CD14-positive monocyte (primary cell): ENCODE data around the gene CCNL2. TPM values are rescaled to one million over a fixed set of nuclear protein-coding genes. Genes with fewer than 3 reads are reported as not detected.

Source experiments
- DNase-seq, 3 donors: peaks; one replicate each; pipeline ENCODE4 v3.0.0-alpha.2; 2011 to 2022
- H2AFZ ChIP-seq: 2 replicates; pipeline ENCODE4 v1.6.0; 2012; ENCODE audit warnings: mild to moderate bottlenecking, low read depth, low read length, inconsistent platforms; ENCODE audit not compliant: insufficient read depth, poor library complexity, severe bottlenecking
- H3K27ac ChIP-seq, 2 donors: 1 replicate in 1 of 2; 2 replicates in 1 of 2; pipeline ENCODE4 v1.5.1; 2012 to 2013; ENCODE audit warnings: low read length in 2 of 2, control low read depth in 1 of 2, inconsistent platforms in 1 of 2, low read depth in 1 of 2, mild to moderate bottlenecking in 1 of 2
- H3K27me3 ChIP-seq, 2 donors: one replicate each; pipeline versions ENCODE4 v1.6.0 to v1.6.1; 2011 to 2013; ENCODE audit warnings: low read length in 2 of 2; ENCODE audit not compliant: control insufficient read depth in 2 of 2, insufficient read depth in 2 of 2
- H3K36me3 ChIP-seq, 2 donors: replicated peaks in 1 of 2; 1 replicate in 1 of 2; 2 replicates in 1 of 2; pipeline versions ENCODE4 v1.5.1 to v1.6.1; 2012 to 2013; ENCODE audit warnings: low read length in 2 of 2, control low read depth in 1 of 2, inconsistent platforms in 1 of 2, mild to moderate bottlenecking in 1 of 2; ENCODE audit not compliant: insufficient read depth in 2 of 2, control insufficient read depth in 1 of 2
- H3K4me1 ChIP-seq, 2 donors: 1 replicate in 1 of 2; 2 replicates in 1 of 2; pipeline versions ENCODE4 v1.5.1 to v1.6.1; 2012 to 2013; ENCODE audit warnings: low read length in 2 of 2, control low read depth in 1 of 2, inconsistent platforms in 1 of 2, mild to moderate bottlenecking in 1 of 2, moderate library complexity in 1 of 2; ENCODE audit not compliant: insufficient read depth in 2 of 2, control insufficient read depth in 1 of 2
- H3K4me2 ChIP-seq: replicated peaks from 2 replicates; pipeline ENCODE3; 2012; ENCODE audit warnings: low read length, moderate library complexity, mild to moderate bottlenecking; ENCODE audit not compliant: poor library complexity, severe bottlenecking; ENCODE audit errors: extremely low read depth
- H3K4me3 ChIP-seq, 3 experiments: fragments of 200-600 bp in 1 of 3; sonication (generic) in 1 of 3; replicated peaks in 1 of 3; 1 replicate in 2 of 3; 2 replicates in 1 of 3; pipeline ENCODE4 v1.5.1; 2011 to 2013; ENCODE audit warnings: low read length in 3 of 3, mild to moderate bottlenecking in 3 of 3, control low read depth in 2 of 3, low read depth in 2 of 3, inconsistent platforms in 1 of 3, moderate library complexity in 1 of 3
- H3K79me2 ChIP-seq: 2 replicates; pipeline ENCODE4 v1.6.0; 2012; ENCODE audit warnings: mild to moderate bottlenecking, control low read depth, inconsistent platforms, low read length, moderate library complexity; ENCODE audit not compliant: insufficient read depth
- H3K9ac ChIP-seq: 2 replicates; pipeline ENCODE4 v1.6.0; 2017; ENCODE audit warnings: low read length, mild to moderate bottlenecking; ENCODE audit not compliant: insufficient read depth, poor library complexity, severe bottlenecking
- H3K9me3 ChIP-seq, 2 donors: replicated peaks in 1 of 2; 1 replicate in 1 of 2; 2 replicates in 1 of 2; pipeline versions ENCODE4 v1.5.1 to v1.6.1; 2012 to 2013; ENCODE audit warnings: low read length in 2 of 2, control low read depth in 1 of 2; ENCODE audit not compliant: control insufficient read depth in 1 of 2, insufficient read depth in 1 of 2
- H4K20me1 ChIP-seq: 2 replicates; pipeline ENCODE4 v1.6.0; 2012; ENCODE audit warnings: mild to moderate bottlenecking, low read length, control low read depth, moderate library complexity; ENCODE audit not compliant: insufficient read depth
- H3K27ac Mint-ChIP-seq, 7 donors: one replicate each; pipeline ENCODE4 v1.8.0; 2020; ENCODE audit warnings: mild to moderate bottlenecking in 7 of 7, mixed read lengths in 7 of 7, moderate library complexity in 6 of 7, inconsistent platforms in 2 of 7
- H3K27me3 Mint-ChIP-seq, 3 donors: one replicate each; pipeline ENCODE4 v1.8.0; 2021 to 2022; ENCODE audit warnings: low read depth in 3 of 3, mild to moderate bottlenecking in 3 of 3, mixed read lengths in 3 of 3, moderate library complexity in 3 of 3, inconsistent platforms in 1 of 3
- H3K36me3 Mint-ChIP-seq, 2 donors: one replicate each; pipeline ENCODE4 v1.8.0; 2020; ENCODE audit warnings: mixed read lengths in 2 of 2, inconsistent platforms in 1 of 2, mild to moderate bottlenecking in 1 of 2
- H3K4me1 Mint-ChIP-seq: one replicate; pipeline ENCODE4 v1.8.0; 2020; ENCODE audit warnings: mild to moderate bottlenecking, mixed read lengths
- H3K4me3 Mint-ChIP-seq, 2 donors: one replicate each; pipeline ENCODE4 v1.8.0; 2020; ENCODE audit warnings: mild to moderate bottlenecking in 2 of 2, mixed read lengths in 2 of 2, moderate library complexity in 1 of 2
- H3K9me3 Mint-ChIP-seq, 7 donors: one replicate each; pipeline ENCODE4 v1.8.0; 2020 to 2022; ENCODE audit warnings: mixed read lengths in 7 of 7, mild to moderate bottlenecking in 6 of 7, moderate library complexity in 6 of 7, inconsistent platforms in 2 of 7
- WGBS: methylation state at CpG from one replicate; pipeline ENCODE4 v1.1.5; 2013; ENCODE audit warnings: missing lambda C conversion rate; ENCODE audit not compliant: insufficient coverage; 5-methylcytosine and 5-hydroxymethylcytosine counted together
- intact Hi-C, 2 donors: fragments of 100-400 bp; cut with micrococcal nuclease; formaldehyde crosslinking; loops; one replicate each; pipeline versions ENCODE4 v1.15.0 to v1.15.1; 2023
- polyA plus RNA-seq, 3 donors: library from polyadenylated mRNA; depleted of rRNA in 1 of 3; unstranded in 2 of 3; stranded (reverse) in 1 of 3; fragments of 300-500 nt in 2 of 3; fragments of >200 nt in 1 of 3; fragmentation: Illumina TruSeq in 2 of 3; gene quantifications; 1 replicate in 2 of 3; 2 replicates in 1 of 3; pipeline ENCODE4 v1.2.3, GENCODE V29; 2012 to 2021
- TF ChIP-seq, protein P1 (sequence below): fragments of 200-600 bp; IDR thresholded peaks from one replicate; pipeline ENCODE4 v1.8.0; 2022; ENCODE audit warnings: antibody characterized with exemption, mild to moderate bottlenecking

Gene CCNL2
- polyA plus RNA-seq, 3 donors, result 8.6 to 178 (median 10.4) TPM

DNA sequence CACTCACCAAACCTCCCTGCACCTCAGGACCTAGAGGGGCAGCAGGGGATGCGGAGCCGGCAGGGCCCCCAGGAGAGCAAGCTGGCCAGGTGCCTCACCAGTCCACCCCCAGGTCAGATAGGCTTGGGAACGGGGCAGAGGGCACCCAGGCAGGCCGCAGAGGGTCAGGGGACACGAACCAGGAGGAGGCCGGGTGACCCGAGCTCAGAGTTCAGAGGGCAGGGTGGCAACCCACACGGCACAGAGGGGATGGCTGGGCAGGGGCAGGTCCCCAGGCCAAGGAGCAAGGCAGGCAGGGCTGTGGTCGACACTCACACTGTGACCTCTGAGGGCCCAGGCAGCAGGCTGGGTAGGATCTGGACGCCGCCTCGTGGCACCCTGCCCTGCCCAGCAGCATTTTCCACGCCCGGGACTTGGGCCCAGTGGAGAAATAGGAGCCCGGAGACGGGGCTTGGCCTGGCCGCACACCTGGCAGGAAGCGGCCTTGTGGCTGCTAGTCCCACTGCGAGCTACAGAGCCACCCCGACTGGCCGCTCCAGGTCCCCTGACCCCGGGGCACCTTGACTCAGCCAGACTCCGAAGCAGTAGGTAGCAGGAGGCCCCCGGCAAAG, 55.2 kb downstream of the CCNL2 start:
- TF ChIP-seq, protein P1, sequence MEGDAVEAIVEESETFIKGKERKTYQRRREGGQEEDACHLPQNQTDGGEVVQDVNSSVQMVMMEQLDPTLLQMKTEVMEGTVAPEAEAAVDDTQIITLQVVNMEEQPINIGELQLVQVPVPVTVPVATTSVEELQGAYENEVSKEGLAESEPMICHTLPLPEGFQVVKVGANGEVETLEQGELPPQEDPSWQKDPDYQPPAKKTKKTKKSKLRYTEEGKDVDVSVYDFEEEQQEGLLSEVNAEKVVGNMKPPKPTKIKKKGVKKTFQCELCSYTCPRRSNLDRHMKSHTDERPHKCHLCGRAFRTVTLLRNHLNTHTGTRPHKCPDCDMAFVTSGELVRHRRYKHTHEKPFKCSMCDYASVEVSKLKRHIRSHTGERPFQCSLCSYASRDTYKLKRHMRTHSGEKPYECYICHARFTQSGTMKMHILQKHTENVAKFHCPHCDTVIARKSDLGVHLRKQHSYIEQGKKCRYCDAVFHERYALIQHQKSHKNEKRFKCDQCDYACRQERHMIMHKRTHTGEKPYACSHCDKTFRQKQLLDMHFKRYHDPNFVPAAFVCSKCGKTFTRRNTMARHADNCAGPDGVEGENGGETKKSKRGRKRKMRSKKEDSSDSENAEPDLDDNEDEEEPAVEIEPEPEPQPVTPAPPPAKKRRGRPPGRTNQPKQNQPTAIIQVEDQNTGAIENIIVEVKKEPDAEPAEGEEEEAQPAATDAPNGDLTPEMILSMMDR, result no peak
- no peaks in the 10 kb centered on the region for H3K27me3 ChIP-seq
- peaks cover 11 to 17% of the 10 kb centered on the region in 2 donors for H3K4me1 ChIP-seq
- H4K20me1 ChIP-seq, result peaks cover 44% of the 10 kb centered on the region
- Mint-ChIP-seq H3K27me3 (peaks cover 2 to 11% (median 6%) of the 10 kb centered on the region in 3 donors), H3K4me1 (peaks cover 16% of the 10 kb centered on the region), H3K4me3 (no peak overlapping the region), H3K36me3 (peaks cover 16 to 29% of the 10 kb centered on the region in 2 donors), H3K9me3 (peaks cover 0 to 1% (median 0%) of the 10 kb centered on the region in 7 donors), H3K27ac (peak overlapping the region in 1 of 7 donors; percentile 40)
- no peaks in the 10 kb centered on the region for H3K9me3 ChIP-seq
- no peak overlapping the region for H3K4me2 ChIP-seq
- DNase-seq, result no peak
- peaks cover 2 to 21% of the 10 kb centered on the region in 2 donors for H3K36me3 ChIP-seq
- H3K9ac ChIP-seq, result no peak overlapping the region
- intact Hi-C loops, result no loop called here
- H3K27ac ChIP-seq, result no peak overlapping the region
- no peak overlapping the region for H3K4me3 ChIP-seq
- H3K79me2 ChIP-seq, result peaks cover 28% of the 10 kb centered on the region
- 92% methylated on average over 24 of the region's 24 CpGs for WGBS
- no peak overlapping the region for H2AFZ ChIP-seq

DNA sequence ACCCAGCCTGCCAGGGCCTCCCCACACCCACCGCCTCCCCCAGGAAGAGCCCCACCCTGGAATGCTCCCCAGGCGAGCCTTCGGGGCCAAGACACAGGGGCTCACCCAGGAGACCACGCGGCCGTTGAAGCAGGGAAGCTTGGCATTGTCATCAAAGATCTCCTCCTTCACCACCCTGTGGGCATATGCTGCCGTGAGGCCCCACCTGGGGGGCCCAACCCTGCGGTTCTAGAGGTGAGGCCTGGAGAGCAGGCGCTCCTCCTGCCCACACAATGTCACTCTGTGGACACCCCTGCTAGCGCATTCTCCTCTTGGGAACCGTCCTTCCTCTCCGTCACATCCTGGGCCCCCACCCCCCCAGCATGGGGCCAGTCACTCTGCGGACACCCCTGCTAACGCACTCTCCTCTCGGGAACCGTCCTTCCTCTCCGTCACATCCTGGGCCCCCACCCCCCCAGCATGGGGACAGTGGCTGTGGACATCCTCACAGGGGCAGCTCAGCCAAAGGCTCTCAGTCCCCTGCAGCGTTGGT, 56.5 kb downstream of the CCNL2 start:
- H3K4me3 Mint-ChIP-seq, result no peak overlapping the region
- peaks cover 9% of the 10 kb centered on the region for H3K4me1 Mint-ChIP-seq
- peaks cover 0 to 1% (median 0%) of the 10 kb centered on the region in 7 donors for H3K9me3 Mint-ChIP-seq
- H3K9me3 ChIP-seq, result no peaks in the 10 kb centered on the region
- H3K4me3 ChIP-seq, result no peak overlapping the region
- TF ChIP-seq, protein P1, result no peak
- peaks cover 2 to 6% of the 10 kb centered on the region in 2 donors for H3K4me1 ChIP-seq
- H3K27ac ChIP-seq, result no peak overlapping the region
- H3K27ac Mint-ChIP-seq, result peak overlapping the region in 1 of 7 donors; percentile 75
- no peak for DNase-seq
- H3K27me3 ChIP-seq, result no peaks in the 10 kb centered on the region
- peaks cover 20% of the 10 kb centered on the region for H3K79me2 ChIP-seq
- intact Hi-C loops, result no loop called here
- no peak overlapping the region for H3K9ac ChIP-seq
- 90% methylated on average over 15 of the region's 18 CpGs for WGBS
- peaks cover 38% of the 10 kb centered on the region for H4K20me1 ChIP-seq
- H3K4me2 ChIP-seq, result no peak overlapping the region
- peaks cover 2 to 6% (median 4%) of the 10 kb centered on the region in 3 donors for H3K27me3 Mint-ChIP-seq
- peaks cover 21 to 40% of the 10 kb centered on the region in 2 donors for H3K36me3 Mint-ChIP-seq
- H3K36me3 ChIP-seq, result peaks cover 4 to 29% of the 10 kb centered on the region in 2 donors
- no peak overlapping the region for H2AFZ ChIP-seq
